HepG2 (cell line): ENCODE measurements around the gene NBEAL1. TPM values are rescaled to one million over a fixed set of nuclear protein-coding genes. Genes with fewer than 3 reads are reported as not detected.

Experiments used
- ARNT2 ChIP-seq: sonication (generic); formaldehyde crosslinking; IDR thresholded peaks from 2 replicates; pipeline ENCODE4 v1.8.0; 2022; ENCODE audit warnings: mild to moderate bottlenecking, low read depth, missing genetic modification reagents, moderate library complexity
- CHCHD3 ChIP-seq: sonication (generic); formaldehyde crosslinking; IDR thresholded peaks from 2 replicates; pipeline ENCODE4 v1.8.0; 2022; ENCODE audit warnings: mild to moderate bottlenecking, missing genetic modification reagents, moderate library complexity
- GATAD2A ChIP-seq: IDR thresholded peaks from 2 replicates; pipeline ENCODE4 v1.6.1; 2016
- IRF2 ChIP-seq: IDR thresholded peaks from 2 replicates; pipeline ENCODE4 v1.6.1; 2018; ENCODE audit warnings: missing genetic modification reagents, missing compliant biosample characterization
- KDM3A ChIP-seq: IDR thresholded peaks from 2 replicates; pipeline ENCODE4 v1.6.1; 2018; ENCODE audit warnings: low read depth, missing compliant biosample characterization
- KLF6 ChIP-seq: IDR thresholded peaks from 2 replicates; pipeline ENCODE4 v1.8.0; 2016; ENCODE audit warnings: missing biosample characterization, missing genetic modification reagents
- MED1 ChIP-seq: sonication (generic); formaldehyde crosslinking; IDR thresholded peaks from 2 replicates; pipeline ENCODE4 v1.4.0; 2020; ENCODE audit warnings: missing genetic modification reagents
- NR1H2 ChIP-seq: sonication (generic); formaldehyde crosslinking; IDR thresholded peaks from 2 replicates; pipeline ENCODE4 v1.8.1; 2022; ENCODE audit warnings: low read depth, missing genetic modification reagents, borderline replicate concordance
- PBX2 ChIP-seq: IDR thresholded peaks from 2 replicates; pipeline ENCODE4 v1.6.1; 2016; ENCODE audit warnings: control low read depth
- RBFOX2 ChIP-seq: fragments of 200-400 bp; formaldehyde crosslinking; IDR thresholded peaks from 2 replicates; pipeline ENCODE4 v1.6.1; 2017; ENCODE audit warnings: low read depth, mild to moderate bottlenecking, low read length
- TOPORS ChIP-seq: sonication (generic); formaldehyde crosslinking; IDR thresholded peaks from 2 replicates; pipeline ENCODE4 v1.8.0; 2023; ENCODE audit warnings: mild to moderate bottlenecking, missing genetic modification reagents
- ZBTB26 ChIP-seq: IDR thresholded peaks from 2 replicates; pipeline ENCODE4 v1.6.1; 2016; ENCODE audit warnings: missing compliant biosample characterization, missing genetic modification reagents, borderline replicate concordance
- ZBTB38 ChIP-seq: sonication (generic); formaldehyde crosslinking; IDR thresholded peaks from 2 replicates; pipeline ENCODE4 v1.5.1; 2020; ENCODE audit warnings: mild to moderate bottlenecking, missing genetic modification reagents
- ZC3H13 ChIP-seq: sonication (generic); formaldehyde crosslinking; IDR thresholded peaks from 2 replicates; pipeline ENCODE4 v1.8.1; 2023; ENCODE audit warnings: mild to moderate bottlenecking, missing genetic modification reagents, moderate library complexity
- ZFP41 ChIP-seq: sonication (generic); formaldehyde crosslinking; IDR thresholded peaks from 2 replicates; pipeline ENCODE4 v1.4.0; 2020; ENCODE audit warnings: mild to moderate bottlenecking, missing genetic modification reagents, borderline replicate concordance
- ZFY ChIP-seq: sonication (generic); formaldehyde crosslinking; IDR thresholded peaks from 2 replicates; pipeline ENCODE4 v1.4.0; 2020; ENCODE audit warnings: missing genetic modification reagents
- ZNF143 ChIP-seq: sonication (generic); formaldehyde crosslinking; IDR thresholded peaks from 2 replicates; pipeline ENCODE4 v1.4.0; 2020; ENCODE audit warnings: missing genetic modification reagents
- ZNF292 ChIP-seq: sonication (generic); formaldehyde crosslinking; IDR thresholded peaks from 2 replicates; pipeline ENCODE4 v1.8.1; 2022; ENCODE audit warnings: mild to moderate bottlenecking, low read depth, missing genetic modification reagents, borderline replicate concordance
- ZNF580 ChIP-seq: IDR thresholded peaks from 2 replicates; pipeline ENCODE4 v1.6.1; 2016; ENCODE audit warnings: low read depth, borderline replicate concordance
- ZNF646 ChIP-seq: sonication (generic); formaldehyde crosslinking; IDR thresholded peaks from 2 replicates; pipeline ENCODE4 v1.9.0; 2021; ENCODE audit warnings: mild to moderate bottlenecking, missing genetic modification reagents
- ZNF761 ChIP-seq: sonication (generic); formaldehyde crosslinking; conservative IDR thresholded peaks from 2 replicates; pipeline ENCODE4 v1.4.0; 2020; ENCODE audit warnings: mild to moderate bottlenecking, missing genetic modification reagents
- polyA plus RNA-seq, 8 experiments: library from polyadenylated mRNA; depleted of rRNA in 3 of 8; stranded (reverse) in 7 of 8; unstranded in 1 of 8; fragments of >200 nt; fragmentation: Illumina TruSeq in 4 of 8; extraction: Trizol in 4 of 8; gene quantifications; 2 replicates each; pipeline versions ENCODE4 v1.2.1 to v1.2.3, GENCODE V29; 2011 to 2016; ENCODE audit warnings: low read depth in 4 of 8, missing spikeins in 1 of 8, mixed read lengths in 1 of 8; ENCODE audit not compliant: insufficient read depth in 1 of 8
- total RNA-seq, 5 experiments: library from RNA; depleted of rRNA; stranded (reverse); fragments of >200 nt; fragmentation: Illumina TruSeq; extraction: Trizol; gene quantifications; 2 replicates each; pipeline ENCODE4 v1.2.3, GENCODE V29; 2016; ENCODE audit warnings: low read depth in 1 of 5

NBEAL1 gene
- total and polyA plus RNA-seq, 2 of the 13 experiments (the other 11 are each of a cell fraction or from before 2014, with no cell fraction given): 6.4 to 15.7 TPM

GRCh38 chr2:203040966-203041521, 26.4 kb downstream of the NBEAL1 start (continued):
- peak; percentile 40; the same call in 1 of the 2 replicates for TF ChIP-seq IRF2 (CRISPR knock-in tag)
- no peak for TF ChIP-seq ZC3H13
- no peak for TF ChIP-seq ZNF292 (CRISPR knock-in tag)
- 0 out of 2 replicates have a peak, but pooled peaks have one; percentile 48 for TF ChIP-seq ARNT2 (CRISPR knock-in tag)
- 0 out of 2 replicates have a peak, but pooled peaks have one; percentile 43 for TF ChIP-seq ZBTB26 (CRISPR knock-in tag)
- no peak for TF ChIP-seq ZNF646 (CRISPR knock-in tag)
- TF ChIP-seq ZNF761 (CRISPR knock-in tag): 0 out of 2 replicates have a peak, but pooled peaks have one; percentile 6
- no peak for TF ChIP-seq CHCHD3 (CRISPR knock-in tag)
- TF ChIP-seq ZFP41 (CRISPR knock-in tag): no peak
- TF ChIP-seq RBFOX2: no peak
- 0 out of 2 replicates have a peak, but pooled peaks have one; percentile 51 for TF ChIP-seq ZNF580 (CRISPR knock-in tag)
- TF ChIP-seq ZFY (CRISPR knock-in tag): no peak
- TF ChIP-seq ZBTB38 (CRISPR knock-in tag): no peak
- peak; percentile 49; the same call in 1 of the 2 replicates for TF ChIP-seq MED1 (CRISPR knock-in tag)
- TF ChIP-seq ZNF143 (CRISPR knock-in tag): peak; percentile 67
- TF ChIP-seq KDM3A: no peak
- TF ChIP-seq GATAD2A: peak; percentile 66
- TF ChIP-seq NR1H2 (CRISPR knock-in tag): no peak
- peak; percentile 37; the same call in 1 of the 2 replicates for TF ChIP-seq KLF6 (CRISPR knock-in tag)
- no peak for TF ChIP-seq PBX2 (CRISPR knock-in tag)
- no peak for TF ChIP-seq TOPORS
